Keratinocyte (primary cell): ENCODE measurements around the gene KASH5.

Experiments
- EZH2 ChIP-seq: IDR thresholded peaks from one replicate; pipeline ENCODE4 v1.6.1; 2012; ENCODE audit warnings: inconsistent platforms, mild to moderate bottlenecking, low read length, moderate library complexity
- TF ChIP-seq, protein P1 (sequence below), 3 experiments: IDR thresholded peaks in 1 of 3; conservative IDR thresholded peaks in 1 of 3; optimal IDR thresholded peaks in 1 of 3; 2 replicates in 2 of 3; 3 replicates in 1 of 3; pipeline versions ENCODE3 to v1.5.1; 2011; ENCODE audit warnings: low read length in 3 of 3, mild to moderate bottlenecking in 3 of 3, moderate library complexity in 2 of 3, control low read depth in 1 of 3, inconsistent platforms in 1 of 3; ENCODE audit not compliant: insufficient read depth in 2 of 3; ENCODE audit errors: extremely low read depth in 1 of 3

DNA sequence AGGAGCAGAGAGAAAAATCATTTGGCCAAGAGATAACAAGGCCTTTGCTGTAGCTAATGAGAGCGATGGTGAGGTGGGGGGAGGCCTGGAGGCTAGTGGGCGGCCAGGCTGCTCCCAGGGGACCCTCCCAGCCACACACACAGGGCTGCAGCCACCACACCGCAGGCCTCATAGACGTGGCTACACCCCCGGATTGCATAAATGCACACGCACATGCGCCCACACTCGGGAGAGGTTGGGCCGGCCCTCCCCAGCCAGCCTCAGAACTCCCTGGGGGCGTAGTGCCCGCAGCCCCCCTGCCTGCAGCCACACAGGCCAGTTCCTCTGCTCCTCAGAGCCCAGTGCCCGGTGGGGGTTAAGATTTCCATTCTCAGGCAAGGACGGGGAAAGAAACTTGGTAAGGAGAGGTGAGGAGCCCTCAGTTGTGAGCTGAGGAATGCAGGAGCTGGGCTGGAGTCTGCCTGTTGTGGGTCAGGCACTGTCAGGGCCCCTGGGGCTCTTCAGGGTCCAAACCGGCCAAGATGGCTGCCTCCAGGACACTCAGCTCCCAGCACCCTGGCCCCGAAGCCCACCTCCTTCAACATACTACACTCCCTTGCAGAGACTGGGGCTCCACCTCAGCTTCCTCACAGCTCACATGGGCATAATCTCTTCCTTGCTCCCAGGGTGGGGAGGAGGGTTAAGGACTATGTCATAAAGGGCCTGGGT lies 27.2 kb downstream of the KASH5 start:
- TF ChIP-seq EZH2 = no peak
- TF ChIP-seq, protein P1, sequence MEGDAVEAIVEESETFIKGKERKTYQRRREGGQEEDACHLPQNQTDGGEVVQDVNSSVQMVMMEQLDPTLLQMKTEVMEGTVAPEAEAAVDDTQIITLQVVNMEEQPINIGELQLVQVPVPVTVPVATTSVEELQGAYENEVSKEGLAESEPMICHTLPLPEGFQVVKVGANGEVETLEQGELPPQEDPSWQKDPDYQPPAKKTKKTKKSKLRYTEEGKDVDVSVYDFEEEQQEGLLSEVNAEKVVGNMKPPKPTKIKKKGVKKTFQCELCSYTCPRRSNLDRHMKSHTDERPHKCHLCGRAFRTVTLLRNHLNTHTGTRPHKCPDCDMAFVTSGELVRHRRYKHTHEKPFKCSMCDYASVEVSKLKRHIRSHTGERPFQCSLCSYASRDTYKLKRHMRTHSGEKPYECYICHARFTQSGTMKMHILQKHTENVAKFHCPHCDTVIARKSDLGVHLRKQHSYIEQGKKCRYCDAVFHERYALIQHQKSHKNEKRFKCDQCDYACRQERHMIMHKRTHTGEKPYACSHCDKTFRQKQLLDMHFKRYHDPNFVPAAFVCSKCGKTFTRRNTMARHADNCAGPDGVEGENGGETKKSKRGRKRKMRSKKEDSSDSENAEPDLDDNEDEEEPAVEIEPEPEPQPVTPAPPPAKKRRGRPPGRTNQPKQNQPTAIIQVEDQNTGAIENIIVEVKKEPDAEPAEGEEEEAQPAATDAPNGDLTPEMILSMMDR (optimal IDR thresholded peaks at IDR 0.05 in 1 of 3, IDR thresholded peaks at IDR 0.05 in 1 of 3, conservative IDR thresholded peaks at IDR 0.05 in 1 of 3; ENCODE audit: extremely low read depth in 1 of 3, insufficient read depth in 2 of 3, low read length in 3 of 3) = no peak
